Subcutaneous adipose tissue (tissue), 4 donors: ENCODE data around the gene ABCC11. TPM values are rescaled to one million over a fixed set of nuclear protein-coding genes. Genes with fewer than 3 reads are reported as not detected.

ENCODE experiments used
- total RNA-seq, 4 donors: library from RNA; depleted of rRNA; stranded (reverse); fragments of >200 nt; gene quantifications; one replicate each; pipeline ENCODE4 v1.1.0, GENCODE V29; 2016
- TF ChIP-seq, protein P1 (sequence below): fragments of 450-650 bp; IDR thresholded peaks from one replicate; pipeline ENCODE4 v1.5.1; 2016; ENCODE audit warnings: low read depth, mild to moderate bottlenecking, control low read depth, antibody characterized with exemption, moderate library complexity

The ABCC11 gene
- total RNA-seq, 4 donors from 2014 or later: 0.44 TPM; not detected in 3

DNA sequence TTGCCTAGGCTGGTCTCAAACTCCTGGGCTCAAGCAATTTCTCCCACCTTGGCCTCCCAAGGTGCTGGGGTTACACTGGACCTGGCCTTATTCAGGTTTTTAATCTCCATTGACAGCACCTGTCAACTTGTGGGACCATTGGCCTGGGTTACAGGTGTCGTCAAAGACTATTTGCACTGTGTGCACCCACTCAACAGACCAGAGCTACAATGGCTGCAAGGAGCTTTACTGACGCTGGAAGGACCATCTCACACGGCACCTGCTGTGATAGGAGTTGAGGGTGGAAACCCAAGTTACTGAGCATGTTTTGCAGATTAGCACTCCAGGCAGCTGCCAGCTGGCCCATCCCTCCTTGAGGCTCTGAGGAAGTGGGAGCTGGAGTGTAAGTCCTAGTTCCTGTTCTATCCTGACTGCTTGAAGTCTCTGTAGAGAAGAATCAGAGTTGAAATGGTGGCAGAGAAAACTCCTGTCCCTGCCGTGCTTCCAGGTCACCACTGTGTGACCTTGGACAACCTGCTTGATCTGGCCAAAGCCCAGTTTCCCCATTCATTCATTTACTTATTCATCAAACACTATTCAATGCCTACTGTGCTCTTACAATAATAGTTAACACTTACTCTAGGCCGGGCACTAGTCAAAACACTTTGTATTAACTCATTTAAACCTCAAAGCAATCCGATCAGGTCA is 45.7 kb downstream of the ABCC11 start:
- TF ChIP-seq, protein P1, sequence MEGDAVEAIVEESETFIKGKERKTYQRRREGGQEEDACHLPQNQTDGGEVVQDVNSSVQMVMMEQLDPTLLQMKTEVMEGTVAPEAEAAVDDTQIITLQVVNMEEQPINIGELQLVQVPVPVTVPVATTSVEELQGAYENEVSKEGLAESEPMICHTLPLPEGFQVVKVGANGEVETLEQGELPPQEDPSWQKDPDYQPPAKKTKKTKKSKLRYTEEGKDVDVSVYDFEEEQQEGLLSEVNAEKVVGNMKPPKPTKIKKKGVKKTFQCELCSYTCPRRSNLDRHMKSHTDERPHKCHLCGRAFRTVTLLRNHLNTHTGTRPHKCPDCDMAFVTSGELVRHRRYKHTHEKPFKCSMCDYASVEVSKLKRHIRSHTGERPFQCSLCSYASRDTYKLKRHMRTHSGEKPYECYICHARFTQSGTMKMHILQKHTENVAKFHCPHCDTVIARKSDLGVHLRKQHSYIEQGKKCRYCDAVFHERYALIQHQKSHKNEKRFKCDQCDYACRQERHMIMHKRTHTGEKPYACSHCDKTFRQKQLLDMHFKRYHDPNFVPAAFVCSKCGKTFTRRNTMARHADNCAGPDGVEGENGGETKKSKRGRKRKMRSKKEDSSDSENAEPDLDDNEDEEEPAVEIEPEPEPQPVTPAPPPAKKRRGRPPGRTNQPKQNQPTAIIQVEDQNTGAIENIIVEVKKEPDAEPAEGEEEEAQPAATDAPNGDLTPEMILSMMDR: no peak

- TF ChIP-seq, protein P1: no peak
Observed at GRCh38 chr16:48197294-48197693, 50.0 kb downstream of the ABCC11 start.

GRCh38 chr16:48194828-48195556 is 52.3 kb downstream of the ABCC11 start:
- TF ChIP-seq, protein P1: no peak

DNA sequence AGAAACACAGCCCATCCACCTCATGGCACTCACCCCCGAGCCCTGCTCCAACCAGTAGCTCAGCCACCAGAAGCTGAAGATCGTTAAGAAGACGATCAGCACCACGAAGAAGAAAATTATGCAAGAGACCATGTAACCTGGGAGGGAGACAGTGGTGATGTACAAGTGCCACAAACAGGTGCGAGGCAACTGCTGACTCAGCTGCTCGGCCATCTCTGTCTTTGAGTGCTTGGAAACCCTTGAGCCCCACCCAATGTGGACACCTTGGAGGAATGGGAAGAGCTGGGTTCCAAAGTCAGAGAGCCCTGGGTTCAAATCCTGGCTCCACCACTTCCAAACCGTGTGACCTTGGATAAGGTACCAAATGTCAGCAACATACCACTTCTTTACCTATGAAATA is 53.5 kb downstream of the ABCC11 start:
- TF ChIP-seq, protein P1: no peak

DNA sequence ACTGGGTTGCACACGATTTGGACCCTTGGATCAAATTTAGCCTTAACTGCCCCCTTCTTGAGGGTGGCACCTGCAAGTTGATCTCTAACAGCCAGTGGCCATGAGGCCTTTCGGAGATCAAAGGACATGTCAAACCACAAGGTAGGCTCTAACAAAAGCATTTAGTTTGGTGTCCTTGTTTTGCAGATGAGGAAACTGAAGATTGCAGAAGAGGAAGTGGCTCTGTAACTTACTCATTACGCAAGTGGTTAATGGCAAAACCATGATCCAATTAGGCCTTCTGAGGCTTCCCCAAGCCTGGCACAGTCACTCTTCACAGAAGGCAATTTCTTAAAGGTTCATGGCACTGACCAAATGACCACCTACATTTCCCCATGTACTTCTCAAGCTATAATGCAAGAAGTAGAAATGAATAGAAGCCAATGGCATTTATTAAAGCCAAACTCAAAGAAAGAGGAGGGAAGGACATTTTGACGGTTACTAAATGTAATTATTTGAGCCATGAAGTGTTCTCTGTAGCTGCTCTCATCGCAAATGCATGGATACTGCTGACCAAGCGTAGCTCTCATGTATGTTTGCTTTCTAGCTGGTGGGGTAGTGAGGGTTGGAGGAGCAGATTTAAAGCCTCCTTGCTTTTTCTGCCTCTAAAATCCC is 58.8 kb downstream of the ABCC11 start:
- TF ChIP-seq, protein P1: no peak

DNA sequence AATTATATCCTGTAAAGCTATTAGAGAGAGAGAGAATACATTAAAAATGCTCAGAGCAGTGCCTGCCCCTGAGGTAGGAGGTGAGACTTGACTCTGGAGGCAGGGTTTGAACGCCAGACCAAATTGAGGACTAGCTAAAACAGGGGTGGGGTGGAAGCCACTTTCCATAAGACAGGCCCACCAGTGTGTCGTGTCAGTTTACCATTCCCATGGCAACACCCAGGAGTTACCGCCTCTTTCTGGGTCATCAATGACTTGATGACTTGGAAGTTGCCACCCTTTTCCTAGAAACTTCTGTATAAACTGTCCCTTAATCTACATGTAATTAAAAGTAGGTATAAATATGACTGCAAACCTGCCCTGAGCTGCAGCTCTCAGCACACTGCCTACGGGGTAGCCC is 59.6 kb downstream of the ABCC11 start:
- TF ChIP-seq, protein P1: no peak

DNA sequence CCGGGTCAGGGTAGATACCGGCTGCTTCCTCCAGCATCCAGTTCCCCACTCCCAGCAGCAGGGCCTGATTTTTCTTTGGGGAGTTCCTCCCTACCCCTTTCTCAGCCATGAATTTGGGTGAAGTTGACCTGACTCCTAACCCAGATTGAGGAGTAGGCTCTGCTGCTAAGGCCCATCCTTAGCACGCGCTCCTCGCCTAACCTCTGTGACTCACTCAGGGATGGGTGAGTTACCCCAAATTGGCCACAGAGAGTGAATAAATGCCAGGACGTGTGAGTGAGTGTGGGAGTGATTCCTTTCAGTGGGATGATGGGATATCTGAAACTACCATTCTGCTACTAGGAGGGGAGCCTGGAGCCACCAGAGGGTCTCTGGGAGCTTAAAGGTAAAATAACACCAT is 62.7 kb downstream of the ABCC11 start:
- TF ChIP-seq, protein P1: no peak
